GM12872 (cell line): ENCODE measurements around the gene ALK.

Experiments used
- TF ChIP-seq, protein P1 (sequence below): IDR thresholded peaks from 3 replicates; pipeline ENCODE4 v1.5.1; 2011; ENCODE audit warnings: low read depth, mild to moderate bottlenecking, low read length, moderate library complexity; ENCODE audit not compliant: insufficient read depth

ALK gene

GRCh38 chr2:29255004-29255403, 666.4 kb downstream of the ALK start:
- TF ChIP-seq, protein P1, sequence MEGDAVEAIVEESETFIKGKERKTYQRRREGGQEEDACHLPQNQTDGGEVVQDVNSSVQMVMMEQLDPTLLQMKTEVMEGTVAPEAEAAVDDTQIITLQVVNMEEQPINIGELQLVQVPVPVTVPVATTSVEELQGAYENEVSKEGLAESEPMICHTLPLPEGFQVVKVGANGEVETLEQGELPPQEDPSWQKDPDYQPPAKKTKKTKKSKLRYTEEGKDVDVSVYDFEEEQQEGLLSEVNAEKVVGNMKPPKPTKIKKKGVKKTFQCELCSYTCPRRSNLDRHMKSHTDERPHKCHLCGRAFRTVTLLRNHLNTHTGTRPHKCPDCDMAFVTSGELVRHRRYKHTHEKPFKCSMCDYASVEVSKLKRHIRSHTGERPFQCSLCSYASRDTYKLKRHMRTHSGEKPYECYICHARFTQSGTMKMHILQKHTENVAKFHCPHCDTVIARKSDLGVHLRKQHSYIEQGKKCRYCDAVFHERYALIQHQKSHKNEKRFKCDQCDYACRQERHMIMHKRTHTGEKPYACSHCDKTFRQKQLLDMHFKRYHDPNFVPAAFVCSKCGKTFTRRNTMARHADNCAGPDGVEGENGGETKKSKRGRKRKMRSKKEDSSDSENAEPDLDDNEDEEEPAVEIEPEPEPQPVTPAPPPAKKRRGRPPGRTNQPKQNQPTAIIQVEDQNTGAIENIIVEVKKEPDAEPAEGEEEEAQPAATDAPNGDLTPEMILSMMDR, result no peak

GRCh38 chr2:29253026-29253425, 668.4 kb downstream of the ALK start:
- TF ChIP-seq, protein P1, result no peak

DNA sequence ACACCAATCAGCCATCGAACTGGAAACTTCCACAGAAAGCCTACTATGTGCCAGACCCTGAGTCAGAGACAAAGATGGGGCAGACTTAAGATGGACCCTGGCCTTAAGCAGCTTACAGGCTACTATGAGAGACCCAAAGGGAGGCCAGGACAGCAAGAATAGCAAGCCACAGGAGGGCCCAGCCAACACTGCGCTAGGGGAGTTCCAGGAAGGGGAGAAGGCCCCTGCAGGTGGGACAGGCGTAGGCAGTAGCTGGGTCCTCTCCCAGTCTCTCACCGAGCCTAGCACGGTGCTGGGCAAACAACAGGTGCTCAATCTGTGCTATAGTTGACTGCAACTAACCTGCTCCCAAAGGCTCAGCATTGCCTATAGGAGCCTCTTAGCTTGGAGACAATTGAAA, 670.0 kb downstream of the ALK start:
- TF ChIP-seq, protein P1, result no peak

DNA sequence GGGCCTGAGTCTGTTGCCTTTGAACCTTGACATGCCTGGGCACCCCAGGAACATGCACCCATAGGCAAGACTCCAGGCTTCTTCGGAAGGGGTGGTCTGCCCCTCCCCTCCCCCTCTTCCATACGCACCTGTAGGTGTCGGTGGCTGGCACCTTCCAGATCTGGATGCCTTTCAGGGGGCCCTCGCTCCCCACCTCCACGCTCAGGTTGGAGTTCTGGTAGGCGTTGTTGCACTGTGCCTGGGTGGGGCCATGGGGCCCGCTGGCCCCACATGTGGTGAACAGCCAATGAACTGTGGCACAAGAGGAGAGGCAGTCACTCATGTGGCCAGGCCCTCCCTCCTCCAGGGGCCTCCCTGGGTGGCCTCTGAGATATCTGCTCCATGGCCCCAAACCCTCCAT, 670.4 kb downstream of the ALK start:
- TF ChIP-seq, protein P1, result no peak

DNA sequence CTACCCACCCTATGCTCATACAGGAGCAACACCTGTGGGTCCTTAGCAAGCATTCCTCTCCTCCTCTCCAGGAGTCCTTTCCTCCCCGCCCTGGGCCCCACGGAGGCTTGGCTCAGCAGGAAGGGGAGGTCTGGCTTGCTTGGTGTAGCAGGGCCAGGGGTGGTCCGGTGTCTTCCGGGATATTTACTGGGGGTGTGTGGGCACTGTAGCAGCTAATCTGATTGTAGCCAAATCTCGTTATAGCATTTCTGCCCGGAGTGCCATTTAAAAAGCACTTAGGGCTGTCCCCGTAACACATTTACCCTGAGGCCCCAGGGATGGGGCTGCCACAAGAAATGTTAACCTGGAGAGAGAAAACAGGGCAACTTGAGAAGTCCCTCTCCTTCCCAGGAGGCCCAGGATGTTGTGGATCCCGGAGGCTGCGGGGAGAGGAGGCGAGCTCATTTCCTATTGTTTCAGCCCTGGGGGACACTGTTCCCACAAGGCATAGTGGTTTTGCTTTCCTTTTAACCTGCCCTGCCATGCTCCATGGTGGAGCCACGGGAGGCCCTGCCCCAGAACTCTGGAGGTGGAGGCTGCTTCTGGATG, 671.6 kb downstream of the ALK start:
- TF ChIP-seq, protein P1, result no peak

GRCh38 chr2:29247336-29247914, 674.0 kb downstream of the ALK start:
- TF ChIP-seq, protein P1, result no peak

- TF ChIP-seq, protein P1, result no peak
Observed at GRCh38 chr2:29246383-29247300, 674.7 kb downstream of the ALK start.
